Smooth muscle cell (in vitro differentiated cells): ENCODE measurements around the gene FAM90A1. TPM values are rescaled to one million over a fixed set of nuclear protein-coding genes. Genes with fewer than 3 reads are reported as not detected.
"Not testable (repeated sequence)": the region's sequence is repeated elsewhere in the genome, so short reads cannot be mapped to it uniquely, and the experiment has no call there.

Experiments used
- DNase-seq: peaks from one replicate; lab custom pipeline; 2025; ENCODE audit not compliant: unreplicated experiment; lab: John Stamatoyannopoulos, UW
- H2AFZ ChIP-seq: fragments of 200-600 bp; sonication (generic); 2 replicates; pipeline ENCODE4 v1.6.0; 2016; ENCODE audit warnings: antibody characterized with exemption, low read depth, mild to moderate bottlenecking
- H3F3A ChIP-seq: fragments of 200-600 bp; sonication (generic); 2 replicates; pipeline ENCODE4 v1.6.0; 2017; ENCODE audit warnings: antibody characterized with exemption, low read depth
- H3K27ac ChIP-seq: fragments of 200-600 bp; sonication (generic); 2 replicates; pipeline ENCODE4 v1.5.1; 2016; ENCODE audit warnings: low read depth, mild to moderate bottlenecking
- H3K27me3 ChIP-seq: fragments of 200-600 bp; sonication (generic); 2 replicates; pipeline ENCODE4 v1.6.1; 2016; ENCODE audit warnings: low read depth, mild to moderate bottlenecking
- H3K36me3 ChIP-seq: fragments of 200-600 bp; sonication (generic); 2 replicates; pipeline ENCODE4 v1.5.1; 2016; ENCODE audit warnings: low read depth
- H3K4me1 ChIP-seq: fragments of 200-600 bp; sonication (generic); 2 replicates; pipeline ENCODE4 v1.5.1; 2016; ENCODE audit warnings: low read depth
- H3K4me2 ChIP-seq: fragments of 200-600 bp; sonication (generic); 2 replicates; pipeline ENCODE4 v1.6.0; 2016; ENCODE audit warnings: mild to moderate bottlenecking
- H3K4me3 ChIP-seq: fragments of 200-600 bp; sonication (generic); 2 replicates; pipeline ENCODE4 v1.5.1; 2016; ENCODE audit warnings: mild to moderate bottlenecking
- H3K79me2 ChIP-seq: fragments of 200-600 bp; sonication (generic); 2 replicates; pipeline ENCODE4 v1.6.0; 2016; ENCODE audit warnings: low read depth, mild to moderate bottlenecking
- H3K9ac ChIP-seq: fragments of 200-600 bp; sonication (generic); 2 replicates; pipeline ENCODE4 v1.6.0; 2016; ENCODE audit warnings: low read depth
- H3K9me3 ChIP-seq: fragments of 200-600 bp; sonication (generic); replicated peaks from 2 replicates; pipeline ENCODE4 v1.5.1; 2016; ENCODE audit warnings: low read depth
- H4K20me1 ChIP-seq: fragments of 200-600 bp; sonication (generic); 2 replicates; pipeline ENCODE4 v1.6.0; 2016; ENCODE audit warnings: low read depth
- WGBS: methylation state at CpG from one replicate; pipeline ENCODE4 v1.1.7; 2016; ENCODE audit warnings: low lambda C conversion rate; 5-methylcytosine and 5-hydroxymethylcytosine counted together
- polyA plus RNA-seq: library from polyadenylated mRNA; unstranded; fragments of >200 nt; fragmentation: Nextera tagmentation; extraction: Ambion mirVana; gene quantifications from 2 replicates; pipeline ENCODE4 v1.2.1, GENCODE V29; 2016
- total RNA-seq: library from RNA; depleted of rRNA; stranded (reverse); fragments of >200 nt; gene quantifications from 2 replicates; pipeline ENCODE4 v1.2.3, GENCODE V29; 2014

Gene FAM90A1
- total and polyA plus RNA-seq, 2 experiments from 2014 or later: not detected

- not testable (repeated sequence) for DNase-seq, H3K79me2 ChIP-seq, H3F3A ChIP-seq, H4K20me1 ChIP-seq, H3K27ac ChIP-seq, H3K27me3 ChIP-seq, H3K4me2 ChIP-seq, H3K9me3 ChIP-seq, H3K36me3 ChIP-seq, H3K4me1 ChIP-seq, H3K4me3 ChIP-seq, H2AFZ ChIP-seq, H3K9ac ChIP-seq
- 83% methylated on average over 26 of the region's 26 CpGs for WGBS
These were observed 8.6 kb downstream of the FAM90A1 start for GRCh38 chr12:8218711-8219382.

DNA sequence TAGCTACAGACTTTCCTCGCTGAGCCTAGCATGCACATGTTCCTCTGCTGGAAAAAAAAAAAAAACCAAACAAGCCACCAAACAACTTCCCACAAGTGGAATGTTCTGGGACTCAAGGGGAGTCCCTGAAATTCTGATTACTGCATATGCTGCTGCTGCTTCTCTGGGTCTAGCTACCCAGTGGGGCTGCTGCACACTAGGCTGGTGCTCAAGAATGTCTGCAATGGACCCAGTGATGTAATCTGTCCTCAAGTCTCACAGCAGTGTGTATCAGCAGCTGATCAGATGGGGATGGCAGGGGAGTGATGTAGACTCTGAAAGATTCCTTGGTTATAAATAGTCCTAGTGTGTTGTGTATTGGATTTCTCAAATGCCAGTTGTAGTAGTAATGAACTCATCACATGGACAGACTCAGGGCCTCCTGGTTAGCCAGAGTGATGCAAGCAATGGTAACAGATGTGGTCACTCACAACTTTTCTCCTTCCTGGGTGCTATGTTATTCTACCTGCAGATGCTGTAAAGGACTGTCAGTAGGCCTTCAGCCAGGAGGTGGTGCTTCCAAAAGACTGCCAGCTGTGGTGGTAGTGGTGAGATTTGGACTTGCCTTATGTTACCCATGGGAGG is 29.6 kb downstream of the FAM90A1 start:
- H3K9me3 ChIP-seq, H3K4me1 ChIP-seq, DNase-seq, H4K20me1 ChIP-seq, H3K79me2 ChIP-seq, H3K4me2 ChIP-seq, H3K9ac ChIP-seq, H3K27me3 ChIP-seq, H2AFZ ChIP-seq, H3K36me3 ChIP-seq, H3K27ac ChIP-seq, H3F3A ChIP-seq, H3K4me3 ChIP-seq: not testable (repeated sequence)
- WGBS: 94% methylated on average over 1 of the region's 1 CpG

GRCh38 chr12:8188088-8188487 is 39.3 kb downstream of the FAM90A1 start:
- not testable (repeated sequence) for H3K27ac ChIP-seq, H3K4me3 ChIP-seq, H3F3A ChIP-seq, H3K79me2 ChIP-seq, H3K4me2 ChIP-seq, H3K9ac ChIP-seq, H4K20me1 ChIP-seq, DNase-seq, H3K4me1 ChIP-seq, H3K9me3 ChIP-seq, H3K36me3 ChIP-seq, H2AFZ ChIP-seq, H3K27me3 ChIP-seq
- 73% methylated on average over 2 of the region's 2 CpGs for WGBS

DNA sequence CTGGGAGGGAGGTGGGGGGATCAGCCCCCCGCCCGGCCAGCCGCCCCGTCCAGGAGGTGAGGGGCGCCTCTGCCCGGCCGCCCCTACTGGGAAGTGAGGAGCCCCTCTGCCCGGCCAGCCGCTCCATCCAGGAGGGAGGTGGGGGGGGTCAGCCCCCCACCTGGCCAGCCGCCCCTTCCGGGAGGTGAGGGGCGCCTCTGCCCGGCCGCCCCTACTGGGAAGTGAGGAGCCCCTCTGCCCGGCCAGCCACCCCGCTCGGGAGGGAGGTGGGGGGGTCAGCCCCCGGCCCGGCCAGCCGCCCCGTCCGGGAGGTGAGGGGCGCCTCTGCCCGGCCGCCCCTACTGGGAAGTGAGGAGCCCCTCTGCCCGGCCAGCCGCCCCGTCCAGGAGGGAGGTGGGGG is 43.2 kb downstream of the FAM90A1 start:
- H3K27me3 ChIP-seq, H3K4me3 ChIP-seq, H4K20me1 ChIP-seq, H3K4me2 ChIP-seq, H3K9ac ChIP-seq, H2AFZ ChIP-seq, H3K4me1 ChIP-seq, H3K27ac ChIP-seq, H3K36me3 ChIP-seq, H3K9me3 ChIP-seq, DNase-seq, H3F3A ChIP-seq, H3K79me2 ChIP-seq: not testable (repeated sequence)
- WGBS: no CpG with 5 or more reads among the region's 28 CpGs

GRCh38 chr12:8183346-8183745 is 44.1 kb downstream of the FAM90A1 start:
- WGBS: 93% methylated on average over 21 of the region's 23 CpGs
- H3K9ac ChIP-seq, H3K79me2 ChIP-seq, DNase-seq, H3K4me1 ChIP-seq, H3K27ac ChIP-seq, H4K20me1 ChIP-seq, H3F3A ChIP-seq, H2AFZ ChIP-seq, H3K4me2 ChIP-seq, H3K4me3 ChIP-seq, H3K27me3 ChIP-seq, H3K9me3 ChIP-seq, H3K36me3 ChIP-seq: not testable (repeated sequence)

- H4K20me1 ChIP-seq, H3K9ac ChIP-seq, H2AFZ ChIP-seq, H3K9me3 ChIP-seq, DNase-seq, H3F3A ChIP-seq, H3K4me2 ChIP-seq, H3K4me3 ChIP-seq, H3K27me3 ChIP-seq, H3K36me3 ChIP-seq, H3K27ac ChIP-seq, H3K79me2 ChIP-seq, H3K4me1 ChIP-seq: not testable (repeated sequence)
- 96% methylated on average over 7 of the region's 7 CpGs for WGBS
These were observed 44.5 kb downstream of the FAM90A1 start for GRCh38 chr12:8182923-8183322.

GRCh38 chr12:8181271-8181670 is 46.1 kb downstream of the FAM90A1 start:
- H3K27me3 ChIP-seq, H3K79me2 ChIP-seq, H3K9me3 ChIP-seq, H3K36me3 ChIP-seq, H3K4me2 ChIP-seq, H4K20me1 ChIP-seq, H3K4me1 ChIP-seq, H3K4me3 ChIP-seq, H2AFZ ChIP-seq, H3K27ac ChIP-seq, H3F3A ChIP-seq, H3K9ac ChIP-seq, DNase-seq: not testable (repeated sequence)
